Peyer's patch (tissue), 4 donors: Measurements from ENCODE around the gene SMIM14.

Experiments
- POLR2A ChIP-seq, 2 donors: fragments of 450-650 bp; IDR thresholded peaks; one replicate each; pipeline ENCODE4 v1.5.1; 2017; ENCODE audit warnings: antibody characterized with exemption in 2 of 2, mild to moderate bottlenecking in 2 of 2, moderate library complexity in 2 of 2
- TF ChIP-seq, protein P1 (sequence below), 6 experiments: fragments of 450-650 bp in 4 of 6; fragments of 200-600 bp in 2 of 6; sonication (generic) in 1 of 6; IDR thresholded peaks; one replicate each; pipeline ENCODE4 v1.5.1; 2017 to 2019; ENCODE audit warnings: antibody characterized with exemption in 6 of 6, mild to moderate bottlenecking in 3 of 6, moderate library complexity in 1 of 6

DNA sequence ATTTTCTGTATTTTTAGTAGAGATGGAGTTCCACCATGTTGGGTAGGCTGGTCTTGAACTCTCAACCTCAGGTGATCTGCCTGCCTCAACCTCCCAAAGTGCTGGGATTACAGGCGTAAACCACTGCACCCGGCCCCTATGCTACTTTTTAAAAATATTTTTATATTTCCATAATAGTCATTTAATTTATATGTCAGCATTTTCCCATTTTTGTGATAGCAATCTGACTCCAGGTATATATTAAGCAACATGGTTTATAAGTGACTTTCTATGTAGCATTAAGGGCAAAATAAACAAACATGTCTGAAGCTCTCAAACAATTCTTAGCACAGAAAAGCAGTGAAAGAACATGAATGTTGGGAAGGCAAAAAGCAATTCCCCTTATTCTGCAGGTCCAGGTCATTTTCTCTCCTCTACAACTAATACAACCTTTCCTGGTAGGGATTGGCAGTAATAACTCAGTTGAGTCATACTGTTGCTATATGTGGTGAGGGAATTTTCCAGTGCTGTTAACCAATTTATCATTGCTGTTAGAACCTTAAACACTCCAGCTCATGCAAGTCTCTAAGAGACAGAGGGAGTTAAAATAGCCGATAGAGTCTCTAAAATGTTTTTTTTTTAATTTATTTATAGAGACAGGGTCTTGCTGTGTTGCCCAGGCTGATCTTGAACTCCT is 24.0 kb downstream of the SMIM14 start:
- TF ChIP-seq, protein P1, sequence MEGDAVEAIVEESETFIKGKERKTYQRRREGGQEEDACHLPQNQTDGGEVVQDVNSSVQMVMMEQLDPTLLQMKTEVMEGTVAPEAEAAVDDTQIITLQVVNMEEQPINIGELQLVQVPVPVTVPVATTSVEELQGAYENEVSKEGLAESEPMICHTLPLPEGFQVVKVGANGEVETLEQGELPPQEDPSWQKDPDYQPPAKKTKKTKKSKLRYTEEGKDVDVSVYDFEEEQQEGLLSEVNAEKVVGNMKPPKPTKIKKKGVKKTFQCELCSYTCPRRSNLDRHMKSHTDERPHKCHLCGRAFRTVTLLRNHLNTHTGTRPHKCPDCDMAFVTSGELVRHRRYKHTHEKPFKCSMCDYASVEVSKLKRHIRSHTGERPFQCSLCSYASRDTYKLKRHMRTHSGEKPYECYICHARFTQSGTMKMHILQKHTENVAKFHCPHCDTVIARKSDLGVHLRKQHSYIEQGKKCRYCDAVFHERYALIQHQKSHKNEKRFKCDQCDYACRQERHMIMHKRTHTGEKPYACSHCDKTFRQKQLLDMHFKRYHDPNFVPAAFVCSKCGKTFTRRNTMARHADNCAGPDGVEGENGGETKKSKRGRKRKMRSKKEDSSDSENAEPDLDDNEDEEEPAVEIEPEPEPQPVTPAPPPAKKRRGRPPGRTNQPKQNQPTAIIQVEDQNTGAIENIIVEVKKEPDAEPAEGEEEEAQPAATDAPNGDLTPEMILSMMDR (IDR thresholded peaks at IDR 0.05), result no peak
- TF ChIP-seq POLR2A (IDR thresholded peaks at IDR 0.05), result no peak
